GM12878 (cell line): ENCODE results near the gene PRUNE2. TPM values are rescaled to one million over a fixed set of nuclear protein-coding genes. Genes with fewer than 3 reads are reported as not detected.

ENCODE experiments used
- ATAC-seq: fragments of 200-7000 bp; cut with Tn5 transposase; 3 replicates; pipeline ENCODE4 v1.9.1; 2020; ENCODE audit warnings: mild to moderate bottlenecking, moderate library complexity
- BruUV-seq: library from RNA; stranded (reverse); fragments of 400-500 nt; replicated peaks from 2 replicates; lab custom pipeline; 2021; lab: Mats Ljungman, UMichigan
- CTCF ChIA-PET: fragments of 300-600 bp; sonication (Branson Sonifier 250); formaldehyde crosslinking; extraction: SDS; loops from one replicate; lab custom pipeline; 2021; ENCODE audit warnings: inconsistent platforms; lab: Yijun Ruan, JAX
- POLR2A ChIA-PET: fragments of 350-600 bp; formaldehyde crosslinking; extraction: SDS; loops from one replicate; lab custom pipeline; 2021; ENCODE audit warnings: inconsistent platforms; lab: Charles Lee
- RAD21 ChIA-PET: fragments of 300-600 bp; sonication (Branson Sonifier 250); formaldehyde crosslinking; loops from one replicate; lab custom pipeline; 2023; ENCODE audit warnings: antibody characterized with exemption; ENCODE audit not compliant: unreplicated experiment; lab: Charles Lee
- SMC1A ChIA-PET: fragments of 300-600 bp; sonication (Branson Sonifier 250); formaldehyde crosslinking; loops from one replicate; lab custom pipeline; 2023; ENCODE audit not compliant: unreplicated experiment, uncharacterized antibody; lab: Charles Lee
- DNase-seq: peaks from one replicate; pipeline ENCODE4 v3.0.0-alpha.2; 2011; ENCODE audit warnings: low read depth, low spot score
- FAIRE-seq: peaks from 3 replicates; lab custom pipeline; 2011; peaks lifted over from hg19 to GRCh38; lab: Jason Lieb, UNC
- H2AFZ ChIP-seq: 2 replicates; pipeline ENCODE4 v1.6.0; 2011; ENCODE audit warnings: low read depth, low read length, control low read depth; ENCODE audit not compliant: control insufficient read depth
- H3K27ac ChIP-seq: 2 replicates; pipeline ENCODE4 v1.5.1; 2011; ENCODE audit warnings: control low read depth; ENCODE audit not compliant: control insufficient read depth, insufficient read depth
- H3K27me3 ChIP-seq, 2 experiments: replicated peaks in 1 of 2; 2 replicates each; pipeline versions ENCODE4 v1.6.0 to v1.6.1; 2011; ENCODE audit warnings: low read length in 1 of 2; ENCODE audit not compliant: control insufficient read depth in 2 of 2, insufficient read depth in 2 of 2
- H3K36me3 ChIP-seq, 2 experiments: 2 replicates each; pipeline ENCODE4 v1.5.1; 2011; ENCODE audit warnings: low read length in 1 of 2; ENCODE audit not compliant: control insufficient read depth in 2 of 2, insufficient read depth in 2 of 2
- H3K4me1 ChIP-seq: 2 replicates; pipeline ENCODE4 v1.6.1; 2011; ENCODE audit warnings: mild to moderate bottlenecking, low read length, moderate library complexity, mixed read lengths; ENCODE audit not compliant: control insufficient read depth, insufficient read depth
- H3K4me2 ChIP-seq: 2 replicates; pipeline ENCODE4 v1.6.0; 2011; ENCODE audit warnings: control low read depth; ENCODE audit not compliant: control insufficient read depth, insufficient read depth
- H3K4me3 ChIP-seq: fragments of 200-600 bp; sonication (generic); 2 replicates; pipeline ENCODE4 v1.5.1; 2016
- H3K79me2 ChIP-seq: 2 replicates; pipeline ENCODE4 v1.6.0; 2011; ENCODE audit warnings: low read length; ENCODE audit not compliant: control insufficient read depth, insufficient read depth
- H3K9ac ChIP-seq: 2 replicates; pipeline ENCODE4 v1.8.0; 2011; ENCODE audit warnings: low read length, control low read depth, mixed read lengths; ENCODE audit not compliant: control insufficient read depth, insufficient read depth
- H3K9me3 ChIP-seq: replicated peaks from 3 replicates; pipeline ENCODE4 v1.5.1; 2011; ENCODE audit warnings: mild to moderate bottlenecking, low read length; ENCODE audit not compliant: control insufficient read depth, insufficient read depth
- H4K20me1 ChIP-seq: 2 replicates; pipeline ENCODE4 v1.6.0; 2011; ENCODE audit not compliant: control insufficient read depth, insufficient read depth
- EZH2 ChIP-seq: IDR thresholded peaks from 2 replicates; pipeline ENCODE4 v1.6.1; 2012; ENCODE audit warnings: low read depth, mild to moderate bottlenecking, control low read depth, inconsistent platforms, low read length, borderline replicate concordance; ENCODE audit not compliant: control insufficient read depth
- HCFC1 ChIP-seq: fragments of 150-350 bp; IDR thresholded peaks from 2 replicates; pipeline ENCODE4 v1.6.1; 2014; ENCODE audit warnings: low read length
- JUNB ChIP-seq: IDR thresholded peaks from 2 replicates; pipeline ENCODE4 v1.6.1; 2016; ENCODE audit warnings: antibody characterized with exemption, mild to moderate bottlenecking
- MTA3 ChIP-seq: IDR thresholded peaks from 2 replicates; pipeline ENCODE4 v1.6.1; 2012; ENCODE audit warnings: low read length, inconsistent platforms, borderline replicate concordance
- NBN ChIP-seq: fragments of 450-650 bp; IDR thresholded peaks from 2 replicates; pipeline ENCODE4 v1.6.1; 2016
- POLR2A ChIP-seq: IDR thresholded peaks from 2 replicates; pipeline ENCODE4 v1.6.1; 2011; ENCODE audit warnings: low read depth, mild to moderate bottlenecking, low read length
- RAD51 ChIP-seq: fragments of 450-650 bp; IDR thresholded peaks from 2 replicates; pipeline ENCODE4 v1.6.1; 2016; ENCODE audit warnings: moderate library complexity, mild to moderate bottlenecking, inconsistent platforms
- SIN3A ChIP-seq: IDR thresholded peaks from 2 replicates; pipeline ENCODE4 v1.6.1; 2012; ENCODE audit warnings: low read depth, low read length, improper control_type of control experiment
- SMAD1 ChIP-seq: fragments of 450-650 bp; IDR thresholded peaks from 2 replicates; pipeline ENCODE4 v1.6.1; 2018; ENCODE audit warnings: mild to moderate bottlenecking, low read depth; ENCODE audit not compliant: partially characterized antibody
- WGBS: methylation state at CpG from one replicate; pipeline ENCODE4 v1.1.6; 2016; ENCODE audit warnings: low lambda C conversion rate; ENCODE audit not compliant: insufficient replicate concordance, insufficient coverage; ENCODE audit errors: missing lambda C conversion rate; 5-methylcytosine and 5-hydroxymethylcytosine counted together
- in situ Hi-C: fragments of 300-500 bp; cut with MboI; formaldehyde crosslinking; loops from 9 replicates; pipeline ENCODE4 v1.14.3; 2018; ENCODE audit warnings: mixed read lengths
- intact Hi-C: fragments of 100-400 bp; cut with micrococcal nuclease; formaldehyde crosslinking; loops from one replicate; pipeline ENCODE4 v1.14.2; 2022; ENCODE audit not compliant: unreplicated experiment
- polyA plus RNA-seq, 11 experiments: library from polyadenylated mRNA; depleted of rRNA in 4 of 11; unstranded in 6 of 11; stranded (reverse) in 5 of 11; fragments of >200 nt; fragmentation: Nextera tagmentation in 4 of 11; fragmentation: Illumina TruSeq in 1 of 11; extraction: Ambion mirVana in 4 of 11; extraction: Trizol in 1 of 11; gene quantifications; 1 replicate in 1 of 11; 2 replicates in 10 of 11; pipeline versions ENCODE4 v1.2.1 to v1.2.3, GENCODE V29; 2011 to 2016; ENCODE audit warnings: inconsistent platforms in 2 of 11, missing spikeins in 2 of 11, low read depth in 1 of 11
- total RNA-seq, 4 experiments: library from RNA; depleted of rRNA in 3 of 4; stranded (reverse); fragments of >200 nt in 3 of 4; fragmentation: Illumina TruSeq in 1 of 4; extraction: Trizol in 1 of 4; gene quantifications; 2 replicates each; pipeline versions ENCODE4 v1.2.1 to v1.2.3, GENCODE V29; 2013 to 2021
- TF ChIP-seq, protein P1 (sequence below): IDR thresholded peaks from 2 replicates; pipeline ENCODE4 v1.6.1; 2011; ENCODE audit warnings: low read depth, mild to moderate bottlenecking, low read length, moderate library complexity, borderline replicate concordance; ENCODE audit errors: extremely low read depth
- TF ChIP-seq, protein P2 (sequence below): IDR thresholded peaks from 2 replicates; pipeline ENCODE4 v1.6.1; 2012; ENCODE audit warnings: low read depth, low read length, improper control_type of control experiment
- TF ChIP-seq, protein P3 (sequence below): IDR thresholded peaks from 2 replicates; pipeline ENCODE4 v1.6.1; 2012; ENCODE audit warnings: low read depth, low read length, improper control_type of control experiment
- TF ChIP-seq, protein P4 (sequence below): fragments of 450-650 bp; IDR thresholded peaks from 2 replicates; pipeline ENCODE4 v1.6.1; 2016; ENCODE audit warnings: mild to moderate bottlenecking
- TF ChIP-seq, protein P5 (sequence below): fragments of 450-650 bp; IDR thresholded peaks from 2 replicates; pipeline ENCODE4 v1.6.1; 2017; ENCODE audit warnings: borderline replicate concordance
- TF ChIP-seq, protein P6 (sequence below): fragments of 450-650 bp; IDR thresholded peaks from 2 replicates; pipeline ENCODE4 v1.6.1; 2017; ENCODE audit warnings: antibody characterized with exemption, mild to moderate bottlenecking, moderate library complexity

PRUNE2 gene
- total and polyA plus RNA-seq, 10 of the 15 experiments (the other 5 are each of a cell fraction or from before 2014, with no cell fraction given) = 0.07 to 0.63 (median 0.25) TPM

DNA sequence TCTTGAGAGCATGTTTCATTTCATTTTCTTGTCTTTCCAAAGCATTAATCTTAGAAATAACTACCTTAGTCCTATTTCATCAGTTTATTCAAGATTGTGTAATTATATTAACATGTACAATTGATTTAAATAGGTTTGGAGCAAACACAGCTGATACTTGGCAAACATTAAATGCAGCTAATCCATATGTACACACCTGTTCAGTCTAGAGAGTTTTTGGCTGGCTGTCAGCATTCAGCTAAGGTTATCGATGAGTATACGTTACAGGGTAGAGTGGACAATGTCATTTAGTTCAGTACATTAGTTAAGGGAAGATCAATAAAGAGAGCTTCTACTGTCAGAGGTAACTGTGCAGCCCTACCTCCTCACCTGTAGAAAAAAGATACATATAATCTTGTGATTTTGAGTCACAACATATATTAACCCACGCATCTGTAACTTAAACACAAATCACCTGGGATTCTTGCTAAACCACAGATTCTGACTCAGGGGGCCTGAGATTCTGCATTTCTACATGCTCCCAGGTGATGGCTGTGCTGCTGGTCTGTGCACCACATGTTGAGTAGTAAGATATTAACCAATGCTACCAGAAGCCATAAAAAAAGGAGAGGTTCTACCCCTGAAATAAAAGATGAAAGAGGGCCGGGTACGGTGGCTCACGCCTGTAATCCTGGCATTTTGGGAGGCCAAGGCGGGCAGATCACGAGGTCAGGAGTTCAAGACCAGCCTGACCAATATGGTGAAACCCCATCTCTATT, 175.8 kb downstream of the PRUNE2 start (continued):
- no peak for TF ChIP-seq NBN
- TF ChIP-seq POLR2A = no peak

DNA sequence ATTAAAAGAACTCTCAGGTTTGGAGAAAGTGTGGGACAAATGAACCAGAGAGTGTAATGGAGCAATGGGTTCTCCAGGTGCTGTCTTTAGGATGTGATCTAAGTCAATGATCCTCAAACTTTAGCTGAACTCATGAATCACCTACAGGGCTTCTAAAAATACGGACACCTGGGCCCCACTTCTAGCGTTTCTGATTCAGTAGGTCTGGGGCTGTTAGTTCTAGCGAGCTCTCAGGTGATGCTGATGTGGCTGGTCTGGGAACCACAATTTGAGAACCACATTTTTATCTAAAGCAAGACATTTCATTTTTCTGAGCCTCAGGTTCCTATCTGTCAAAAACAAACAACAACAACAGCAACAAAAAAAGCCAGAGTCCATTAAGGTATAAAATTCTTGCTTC, 176.8 kb downstream of the PRUNE2 start:
- intact Hi-C loops = no loop called here
- no peak overlapping the region for H2AFZ ChIP-seq
- peaks cover 0 to 3% of the 10 kb centered on the region in 2 experiments; a peak in 2 of 4 replicates for H3K27me3 ChIP-seq
- no peak overlapping the region for H3K4me2 ChIP-seq
- FAIRE-seq (no peak), DNase-seq (no peak), ATAC-seq (no peak)
- ChIA-PET RAD21 (no interaction called here), SMC1A (no interaction called here), POLR2A (no interaction called here), CTCF (no interaction called here)
- H3K4me1 ChIP-seq = no peaks in the 10 kb centered on the region
- no peak overlapping the region for H3K27ac ChIP-seq
- no peaks in the 10 kb centered on the region for H3K36me3 ChIP-seq
- H3K9me3 ChIP-seq = no peaks in the 10 kb centered on the region
- WGBS = 0% methylated on average over 3 of the region's 3 CpGs
- H3K9ac ChIP-seq = no peak overlapping the region
- no peaks in the 10 kb centered on the region for H3K79me2 ChIP-seq
- H4K20me1 ChIP-seq = no peaks in the 10 kb centered on the region
- BruUV-seq = no TSS peak
- H3K4me3 ChIP-seq = no peak overlapping the region
- in situ Hi-C loops = no loop called here
- TF ChIP-seq JUNB (no peak), HCFC1 (no peak), SIN3A (no peak), RAD51 (no peak), SMAD1 (no peak), MTA3 (no peak), EZH2 (no peak)
- TF ChIP-seq, protein P1, sequence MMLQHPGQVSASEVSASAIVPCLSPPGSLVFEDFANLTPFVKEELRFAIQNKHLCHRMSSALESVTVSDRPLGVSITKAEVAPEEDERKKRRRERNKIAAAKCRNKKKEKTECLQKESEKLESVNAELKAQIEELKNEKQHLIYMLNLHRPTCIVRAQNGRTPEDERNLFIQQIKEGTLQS = no peak
- TF ChIP-seq, protein P2, sequence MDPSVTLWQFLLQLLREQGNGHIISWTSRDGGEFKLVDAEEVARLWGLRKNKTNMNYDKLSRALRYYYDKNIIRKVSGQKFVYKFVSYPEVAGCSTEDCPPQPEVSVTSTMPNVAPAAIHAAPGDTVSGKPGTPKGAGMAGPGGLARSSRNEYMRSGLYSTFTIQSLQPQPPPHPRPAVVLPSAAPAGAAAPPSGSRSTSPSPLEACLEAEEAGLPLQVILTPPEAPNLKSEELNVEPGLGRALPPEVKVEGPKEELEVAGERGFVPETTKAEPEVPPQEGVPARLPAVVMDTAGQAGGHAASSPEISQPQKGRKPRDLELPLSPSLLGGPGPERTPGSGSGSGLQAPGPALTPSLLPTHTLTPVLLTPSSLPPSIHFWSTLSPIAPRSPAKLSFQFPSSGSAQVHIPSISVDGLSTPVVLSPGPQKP = no peak
- TF ChIP-seq, protein P3, sequence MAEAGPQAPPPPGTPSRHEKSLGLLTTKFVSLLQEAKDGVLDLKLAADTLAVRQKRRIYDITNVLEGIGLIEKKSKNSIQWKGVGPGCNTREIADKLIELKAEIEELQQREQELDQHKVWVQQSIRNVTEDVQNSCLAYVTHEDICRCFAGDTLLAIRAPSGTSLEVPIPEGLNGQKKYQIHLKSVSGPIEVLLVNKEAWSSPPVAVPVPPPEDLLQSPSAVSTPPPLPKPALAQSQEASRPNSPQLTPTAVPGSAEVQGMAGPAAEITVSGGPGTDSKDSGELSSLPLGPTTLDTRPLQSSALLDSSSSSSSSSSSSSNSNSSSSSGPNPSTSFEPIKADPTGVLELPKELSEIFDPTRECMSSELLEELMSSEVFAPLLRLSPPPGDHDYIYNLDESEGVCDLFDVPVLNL = no peak
- TF ChIP-seq, protein P4, sequence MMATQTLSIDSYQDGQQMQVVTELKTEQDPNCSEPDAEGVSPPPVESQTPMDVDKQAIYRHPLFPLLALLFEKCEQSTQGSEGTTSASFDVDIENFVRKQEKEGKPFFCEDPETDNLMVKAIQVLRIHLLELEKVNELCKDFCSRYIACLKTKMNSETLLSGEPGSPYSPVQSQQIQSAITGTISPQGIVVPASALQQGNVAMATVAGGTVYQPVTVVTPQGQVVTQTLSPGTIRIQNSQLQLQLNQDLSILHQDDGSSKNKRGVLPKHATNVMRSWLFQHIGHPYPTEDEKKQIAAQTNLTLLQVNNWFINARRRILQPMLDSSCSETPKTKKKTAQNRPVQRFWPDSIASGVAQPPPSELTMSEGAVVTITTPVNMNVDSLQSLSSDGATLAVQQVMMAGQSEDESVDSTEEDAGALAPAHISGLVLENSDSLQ = no peak
- TF ChIP-seq, protein P5, sequence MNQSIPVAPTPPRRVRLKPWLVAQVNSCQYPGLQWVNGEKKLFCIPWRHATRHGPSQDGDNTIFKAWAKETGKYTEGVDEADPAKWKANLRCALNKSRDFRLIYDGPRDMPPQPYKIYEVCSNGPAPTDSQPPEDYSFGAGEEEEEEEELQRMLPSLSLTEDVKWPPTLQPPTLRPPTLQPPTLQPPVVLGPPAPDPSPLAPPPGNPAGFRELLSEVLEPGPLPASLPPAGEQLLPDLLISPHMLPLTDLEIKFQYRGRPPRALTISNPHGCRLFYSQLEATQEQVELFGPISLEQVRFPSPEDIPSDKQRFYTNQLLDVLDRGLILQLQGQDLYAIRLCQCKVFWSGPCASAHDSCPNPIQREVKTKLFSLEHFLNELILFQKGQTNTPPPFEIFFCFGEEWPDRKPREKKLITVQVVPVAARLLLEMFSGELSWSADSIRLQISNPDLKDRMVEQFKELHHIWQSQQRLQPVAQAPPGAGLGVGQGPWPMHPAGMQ = no peak
- TF ChIP-seq, protein P6, sequence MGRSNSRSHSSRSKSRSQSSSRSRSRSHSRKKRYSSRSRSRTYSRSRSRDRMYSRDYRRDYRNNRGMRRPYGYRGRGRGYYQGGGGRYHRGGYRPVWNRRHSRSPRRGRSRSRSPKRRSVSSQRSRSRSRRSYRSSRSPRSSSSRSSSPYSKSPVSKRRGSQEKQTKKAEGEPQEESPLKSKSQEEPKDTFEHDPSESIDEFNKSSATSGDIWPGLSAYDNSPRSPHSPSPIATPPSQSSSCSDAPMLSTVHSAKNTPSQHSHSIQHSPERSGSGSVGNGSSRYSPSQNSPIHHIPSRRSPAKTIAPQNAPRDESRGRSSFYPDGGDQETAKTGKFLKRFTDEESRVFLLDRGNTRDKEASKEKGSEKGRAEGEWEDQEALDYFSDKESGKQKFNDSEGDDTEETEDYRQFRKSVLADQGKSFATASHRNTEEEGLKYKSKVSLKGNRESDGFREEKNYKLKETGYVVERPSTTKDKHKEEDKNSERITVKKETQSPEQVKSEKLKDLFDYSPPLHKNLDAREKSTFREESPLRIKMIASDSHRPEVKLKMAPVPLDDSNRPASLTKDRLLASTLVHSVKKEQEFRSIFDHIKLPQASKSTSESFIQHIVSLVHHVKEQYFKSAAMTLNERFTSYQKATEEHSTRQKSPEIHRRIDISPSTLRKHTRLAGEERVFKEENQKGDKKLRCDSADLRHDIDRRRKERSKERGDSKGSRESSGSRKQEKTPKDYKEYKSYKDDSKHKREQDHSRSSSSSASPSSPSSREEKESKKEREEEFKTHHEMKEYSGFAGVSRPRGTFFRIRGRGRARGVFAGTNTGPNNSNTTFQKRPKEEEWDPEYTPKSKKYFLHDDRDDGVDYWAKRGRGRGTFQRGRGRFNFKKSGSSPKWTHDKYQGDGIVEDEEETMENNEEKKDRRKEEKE = no peak
